Suprapubic skin (tissue), 4 donors: ENCODE measurements around the gene KCNA10. TPM values are rescaled to one million over a fixed set of nuclear protein-coding genes. Genes with fewer than 3 reads are reported as not detected.

Experiments used
- DNase-seq, 2 donors: peaks; one replicate each; pipeline ENCODE4 v3.0.0-alpha.2; 2019; ENCODE audit warnings: low spot score in 2 of 2
- H3K27ac ChIP-seq: fragments of 200-600 bp; sonication (generic); one replicate; pipeline ENCODE4 v1.5.1; 2019
- H3K27me3 ChIP-seq: fragments of 200-600 bp; sonication (generic); one replicate; pipeline ENCODE4 v1.5.1; 2019
- H3K36me3 ChIP-seq: fragments of 200-600 bp; sonication (generic); one replicate; pipeline ENCODE4 v1.5.1; 2019
- H3K4me1 ChIP-seq: fragments of 200-600 bp; sonication (generic); one replicate; pipeline ENCODE4 v1.5.1; 2019
- H3K4me3 ChIP-seq: fragments of 200-600 bp; sonication (generic); one replicate; pipeline ENCODE4 v1.5.1; 2019; ENCODE audit warnings: mild to moderate bottlenecking
- H3K9me3 ChIP-seq: fragments of 200-600 bp; sonication (generic); one replicate; pipeline ENCODE4 v1.5.1; 2019
- CTCF ChIP-seq, 2 donors: fragments of 200-600 bp in 1 of 2; fragments of 450-650 bp in 1 of 2; sonication (generic) in 1 of 2; IDR thresholded peaks; one replicate each; pipeline ENCODE4 v1.5.1; 2016 to 2019; ENCODE audit warnings: antibody characterized with exemption in 2 of 2, mild to moderate bottlenecking in 1 of 2, moderate library complexity in 1 of 2
- EP300 ChIP-seq: sonication (generic); formaldehyde crosslinking; IDR thresholded peaks from one replicate; pipeline ENCODE4 v1.6.1; 2017; ENCODE audit warnings: antibody characterized with exemption
- POLR2A ChIP-seq, 2 donors: fragments of 450-650 bp; IDR thresholded peaks; one replicate each; pipeline ENCODE4 v1.6.1; 2017; ENCODE audit warnings: antibody characterized with exemption in 2 of 2, mild to moderate bottlenecking in 2 of 2, moderate library complexity in 2 of 2
- POLR2AphosphoS5 ChIP-seq, 3 donors: sonication (generic); formaldehyde crosslinking; IDR thresholded peaks; one replicate each; pipeline ENCODE4 v1.6.1; 2017; ENCODE audit warnings: antibody characterized with exemption in 3 of 3
- WGBS: methylation state at CpG from one replicate; pipeline ENCODE4 v1.1.5; 2018; 5-methylcytosine and 5-hydroxymethylcytosine counted together
- total RNA-seq, 4 donors: library from RNA; depleted of rRNA; stranded (reverse); fragments of >200 nt; gene quantifications; one replicate each; pipeline ENCODE4 v1.1.0, GENCODE V29; 2016

KCNA10 gene
- total RNA-seq, 4 donors from 2014 or later, result not detected

GRCh38 chr1:110544753-110545152 is 25.8 kb upstream of the KCNA10 start:
- H3K27ac ChIP-seq, result no peak overlapping the region
- H3K9me3 ChIP-seq, result no peaks in the 10 kb centered on the region
- DNase-seq, result no peak
- WGBS, result 55% methylated on average over 3 of the region's 3 CpGs
- H3K36me3 ChIP-seq, result no peaks in the 10 kb centered on the region
- no peaks in the 10 kb centered on the region for H3K27me3 ChIP-seq
- H3K4me1 ChIP-seq, result no peaks in the 10 kb centered on the region
- TF ChIP-seq POLR2A (IDR thresholded peaks at IDR 0.05), result no peak
- TF ChIP-seq CTCF (IDR thresholded peaks at IDR 0.05), result no peak
- no peak for TF ChIP-seq POLR2AphosphoS5 (IDR thresholded peaks at IDR 0.05)
- no peak for TF ChIP-seq EP300
- H3K4me3 ChIP-seq, result no peak overlapping the region

GRCh38 chr1:110542725-110543124 is 23.8 kb upstream of the KCNA10 start:
- Histone ChIP-seq H3K9me3 (no peaks in the 10 kb centered on the region), H3K36me3 (no peaks in the 10 kb centered on the region), H3K27me3 (peaks cover 9% of the 10 kb centered on the region), H3K4me1 (no peaks in the 10 kb centered on the region), H3K27ac (no peak overlapping the region), H3K4me3 (no peak overlapping the region)
- DNase-seq, result no peak
- WGBS, result 55% methylated on average over 4 of the region's 4 CpGs
- TF ChIP-seq POLR2AphosphoS5 (IDR thresholded peaks at IDR 0.05), result no peak
- TF ChIP-seq CTCF (IDR thresholded peaks at IDR 0.05), result no peak
- TF ChIP-seq POLR2A (IDR thresholded peaks at IDR 0.05), result no peak
- TF ChIP-seq EP300, result no peak

DNA sequence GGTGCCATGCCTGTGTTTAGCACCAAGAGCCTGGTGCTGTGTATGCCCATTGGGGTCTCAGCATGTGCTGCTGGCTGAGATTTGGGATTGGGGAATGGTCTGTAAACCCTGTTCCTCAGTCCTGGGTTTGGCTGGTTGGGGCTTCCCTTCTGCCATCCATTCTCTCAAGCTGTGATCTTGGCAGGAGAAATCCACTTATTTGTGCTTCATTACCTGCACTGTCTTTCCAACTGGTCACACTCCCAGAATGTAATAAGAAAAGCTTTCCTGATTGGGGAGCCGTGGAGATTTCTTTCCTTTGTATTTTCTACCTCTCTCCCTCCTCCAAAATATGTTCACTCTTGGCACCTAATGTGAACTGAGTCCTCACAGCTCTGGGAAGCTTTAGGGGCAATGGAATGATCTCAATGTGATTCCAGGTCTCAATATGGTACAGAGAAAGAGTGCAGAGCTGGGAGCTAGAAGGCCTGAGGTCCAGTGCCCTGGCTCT is 23.0 kb upstream of the KCNA10 start:
- Histone ChIP-seq H3K4me3 (no peak overlapping the region), H3K27ac (no peak overlapping the region), H3K9me3 (no peaks in the 10 kb centered on the region), H3K36me3 (no peaks in the 10 kb centered on the region), H3K27me3 (peaks cover 9% of the 10 kb centered on the region), H3K4me1 (no peaks in the 10 kb centered on the region)
- DNase-seq, result no peak
- no peak for TF ChIP-seq CTCF (IDR thresholded peaks at IDR 0.05)
- TF ChIP-seq POLR2AphosphoS5 (IDR thresholded peaks at IDR 0.05), result no peak
- no peak for TF ChIP-seq EP300
- no peak for TF ChIP-seq POLR2A (IDR thresholded peaks at IDR 0.05)
- WGBS, result 63% methylated on average over 1 of the region's 1 CpG

GRCh38 chr1:110540891-110541685 is 22.1 kb upstream of the KCNA10 start:
- no peak for DNase-seq
- Histone ChIP-seq H3K4me1 (no peaks in the 10 kb centered on the region), H3K36me3 (no peaks in the 10 kb centered on the region), H3K27me3 (peaks cover 9% of the 10 kb centered on the region), H3K4me3 (no peak overlapping the region), H3K9me3 (no peaks in the 10 kb centered on the region), H3K27ac (no peak overlapping the region)
- 87% methylated on average over 7 of the region's 7 CpGs for WGBS
- no peak for TF ChIP-seq EP300
- no peak for TF ChIP-seq POLR2AphosphoS5 (IDR thresholded peaks at IDR 0.05)
- TF ChIP-seq CTCF (IDR thresholded peaks at IDR 0.05), result no peak
- no peak for TF ChIP-seq POLR2A (IDR thresholded peaks at IDR 0.05)

GRCh38 chr1:110538921-110539320 is 19.9 kb upstream of the KCNA10 start:
- no peak overlapping the region for H3K4me3 ChIP-seq
- H3K36me3 ChIP-seq, result no peaks in the 10 kb centered on the region
- DNase-seq, result no peak
- WGBS, result 57% methylated on average over 8 of the region's 8 CpGs
- no peaks in the 10 kb centered on the region for H3K4me1 ChIP-seq
- H3K27ac ChIP-seq, result no peak overlapping the region
- no peaks in the 10 kb centered on the region for H3K9me3 ChIP-seq
- peaks cover 9% of the 10 kb centered on the region for H3K27me3 ChIP-seq
- TF ChIP-seq CTCF (IDR thresholded peaks at IDR 0.05), result no peak
- TF ChIP-seq EP300, result no peak
- no peak for TF ChIP-seq POLR2A (IDR thresholded peaks at IDR 0.05)
- no peak for TF ChIP-seq POLR2AphosphoS5 (IDR thresholded peaks at IDR 0.05)
